Inferior parietal cortex (tissue), 1 donor: ENCODE results near the gene MAN1C1.
A peak's percentile ranks its signal among the peaks of the same experiment; 100 is the strongest.
"Not testable (repeated sequence)": the region's sequence is repeated elsewhere in the genome, so short reads cannot be mapped to it uniquely, and the experiment has no call there.

Experiments
- DNase-seq: peaks from one replicate; pipeline ENCODE4 v3.0.0-alpha.2; 2016; ENCODE audit errors: extremely low spot score

Gene MAN1C1

GRCh38 chr1:25583519-25584370 is 32.8 kb upstream of the MAN1C1 start:
- DNase-seq: no peak

DNA sequence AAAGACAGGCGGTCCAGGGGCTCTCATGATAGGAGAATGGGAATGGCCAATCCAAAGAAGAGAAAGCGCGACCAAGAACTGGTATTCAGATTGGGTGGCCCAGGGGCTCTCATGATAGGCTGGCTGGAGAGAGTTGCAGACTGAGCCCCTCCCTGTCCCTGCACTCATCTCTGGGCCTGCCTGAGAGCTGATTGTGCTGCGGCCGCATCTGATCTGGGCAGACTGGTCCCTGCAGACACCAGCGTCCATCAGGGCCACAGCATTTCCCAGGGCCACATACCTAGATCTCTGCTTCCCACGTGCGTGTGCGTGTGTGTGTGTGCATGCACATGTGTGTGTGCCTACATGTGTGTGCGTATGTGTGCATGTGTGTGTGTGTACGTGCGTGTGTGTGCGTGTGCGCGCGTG is 30.4 kb upstream of the MAN1C1 start:
- no peak for DNase-seq

GRCh38 chr1:25587290-25587689 is 29.3 kb upstream of the MAN1C1 start:
- DNase-seq: no peak

DNA sequence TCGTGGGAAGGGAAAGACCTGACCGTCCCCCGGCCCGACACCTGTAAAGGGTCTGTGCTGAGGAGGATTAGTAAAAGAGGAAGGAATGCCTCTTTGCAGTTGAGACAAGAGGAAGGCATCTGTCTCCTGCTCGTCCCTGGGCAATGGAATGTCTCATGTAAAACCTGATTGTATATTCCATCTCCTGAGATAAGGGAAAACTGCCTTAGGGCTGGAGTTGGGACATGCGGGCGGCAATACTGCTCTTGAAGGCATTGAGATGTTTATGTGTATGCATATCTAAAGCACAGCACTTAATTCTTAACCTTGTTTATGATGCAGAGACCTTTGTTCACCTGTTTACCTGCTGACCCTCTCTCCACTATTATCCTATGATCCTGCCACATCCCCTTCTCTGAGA is 28.4 kb upstream of the MAN1C1 start:
- not testable (repeated sequence) for DNase-seq

DNA sequence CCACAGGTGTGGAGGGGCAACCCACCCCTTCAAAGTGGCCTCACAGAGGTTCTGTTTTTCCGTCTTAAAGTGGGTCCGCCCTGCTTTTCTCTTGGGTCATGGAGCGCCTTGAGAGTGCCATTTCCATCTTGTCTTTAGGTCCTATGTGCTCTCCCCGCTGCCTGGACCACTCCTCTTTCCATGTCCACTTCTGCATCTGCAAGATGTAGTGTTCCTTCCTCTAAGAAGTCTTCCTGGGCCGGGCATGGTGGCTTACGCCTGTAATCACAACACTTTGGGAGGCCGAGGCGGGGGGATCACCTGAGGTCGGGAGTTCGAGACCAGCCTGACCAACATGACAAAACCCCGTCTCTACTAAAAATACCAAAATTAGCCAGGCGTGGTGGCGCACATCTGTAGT is 27.8 kb upstream of the MAN1C1 start:
- DNase-seq: not testable (repeated sequence)

- no peak for DNase-seq
These were observed 26.3 kb upstream of the MAN1C1 start for GRCh38 chr1:25590096-25590824.

DNA sequence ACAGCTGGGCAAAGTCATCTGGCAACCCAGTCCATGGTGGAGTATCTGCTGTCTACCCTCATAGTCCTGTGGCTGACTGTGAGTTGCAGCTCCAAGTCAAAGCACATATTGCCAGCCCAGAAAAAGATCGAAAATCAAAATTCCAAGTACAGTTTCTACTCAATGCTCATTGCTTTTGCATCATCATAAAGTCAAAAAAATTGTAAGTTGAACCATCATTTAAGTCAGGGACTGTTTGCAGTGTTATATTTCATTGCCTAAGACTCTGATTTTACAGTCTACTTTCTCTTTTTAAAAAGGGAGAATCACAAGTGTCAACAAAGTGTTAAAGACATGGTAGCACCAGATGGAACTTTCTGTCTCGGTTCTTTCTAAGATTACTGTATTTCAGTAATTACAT is 22.7 kb upstream of the MAN1C1 start:
- no peak for DNase-seq

DNA sequence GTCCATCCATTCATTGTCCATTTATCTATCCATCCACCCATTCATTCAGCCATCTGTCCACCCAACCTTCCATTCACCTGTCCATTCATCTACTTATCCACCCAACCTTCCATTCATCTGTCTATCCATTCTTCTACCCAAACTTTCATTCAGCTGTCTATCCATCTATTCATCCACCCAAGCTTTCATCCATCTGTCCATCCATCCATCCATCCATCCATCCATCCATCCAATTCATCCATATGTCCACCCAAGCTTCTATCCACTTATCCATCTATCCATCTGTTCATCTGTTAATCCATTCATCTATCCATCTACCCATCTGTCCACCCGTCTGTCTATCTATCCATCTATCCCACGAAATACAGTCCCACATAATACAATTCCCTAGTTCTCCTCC is 21.6 kb upstream of the MAN1C1 start:
- DNase-seq: no peak

GRCh38 chr1:25596641-25597040 is 19.9 kb upstream of the MAN1C1 start:
- DNase-seq: not testable (repeated sequence)

DNA sequence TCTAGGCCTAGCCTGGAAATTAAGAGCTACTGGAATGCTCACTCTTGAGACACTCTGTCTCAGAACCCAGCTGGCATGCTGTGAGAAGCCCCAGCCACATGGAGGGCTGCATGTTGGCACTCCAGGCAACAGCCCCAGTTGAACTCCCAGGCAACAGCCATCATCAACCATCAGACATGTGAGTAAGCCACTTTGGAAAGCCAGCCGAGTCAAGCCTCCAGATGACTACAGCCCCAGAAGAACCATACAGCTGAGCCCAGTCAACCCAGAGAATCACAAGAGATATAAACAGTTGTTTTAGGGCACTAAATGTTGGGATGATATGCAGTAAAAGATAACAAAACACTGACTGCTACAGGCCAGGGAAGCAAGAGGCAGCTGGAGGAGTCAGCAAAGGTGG is 17.7 kb upstream of the MAN1C1 start:
- no peak for DNase-seq

GRCh38 chr1:25599969-25600610 is 16.5 kb upstream of the MAN1C1 start:
- DNase-seq: no peak

DNA sequence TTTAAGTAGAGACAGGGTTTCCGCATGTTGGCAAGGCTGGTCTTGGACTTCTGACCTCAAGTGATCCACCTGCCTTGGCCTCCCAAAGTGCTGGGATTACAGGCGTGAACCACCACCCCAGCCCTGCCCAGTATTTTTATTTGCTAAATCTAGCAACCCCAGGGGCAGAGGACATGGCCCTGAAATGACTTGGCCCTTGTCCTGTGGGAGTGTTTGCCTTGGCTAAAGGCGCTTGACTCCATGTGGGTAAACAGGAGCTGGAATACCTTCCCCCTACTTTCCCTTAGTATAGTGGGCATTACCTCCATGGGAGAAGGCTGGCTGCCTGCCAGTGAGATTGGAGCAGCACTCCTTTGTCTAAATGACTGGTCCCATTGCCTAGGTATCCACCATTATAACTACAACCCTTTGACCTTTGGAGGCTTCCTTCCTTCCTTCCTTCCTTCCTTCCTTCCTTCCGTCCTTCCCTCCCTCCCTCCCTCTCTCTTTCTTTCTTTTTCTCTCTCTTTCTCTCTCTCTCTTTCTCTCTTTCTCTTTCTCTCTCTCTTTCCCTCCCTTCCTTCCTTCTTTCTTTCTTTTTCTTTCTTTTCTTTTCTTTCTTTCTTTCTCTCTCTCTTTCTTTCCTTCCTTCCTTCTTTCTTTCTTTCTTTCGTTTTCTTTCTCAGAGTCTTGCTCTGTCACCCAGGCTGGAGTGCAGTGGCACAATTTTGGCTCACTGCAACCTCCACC is 15.5 kb upstream of the MAN1C1 start:
- DNase-seq: not testable (repeated sequence)

- not testable (repeated sequence) for DNase-seq
These were observed 12.6 kb upstream of the MAN1C1 start for GRCh38 chr1:25603779-25604538.

- no peak for DNase-seq
These were observed 9.5 kb upstream of the MAN1C1 start for GRCh38 chr1:25607123-25607522.

DNA sequence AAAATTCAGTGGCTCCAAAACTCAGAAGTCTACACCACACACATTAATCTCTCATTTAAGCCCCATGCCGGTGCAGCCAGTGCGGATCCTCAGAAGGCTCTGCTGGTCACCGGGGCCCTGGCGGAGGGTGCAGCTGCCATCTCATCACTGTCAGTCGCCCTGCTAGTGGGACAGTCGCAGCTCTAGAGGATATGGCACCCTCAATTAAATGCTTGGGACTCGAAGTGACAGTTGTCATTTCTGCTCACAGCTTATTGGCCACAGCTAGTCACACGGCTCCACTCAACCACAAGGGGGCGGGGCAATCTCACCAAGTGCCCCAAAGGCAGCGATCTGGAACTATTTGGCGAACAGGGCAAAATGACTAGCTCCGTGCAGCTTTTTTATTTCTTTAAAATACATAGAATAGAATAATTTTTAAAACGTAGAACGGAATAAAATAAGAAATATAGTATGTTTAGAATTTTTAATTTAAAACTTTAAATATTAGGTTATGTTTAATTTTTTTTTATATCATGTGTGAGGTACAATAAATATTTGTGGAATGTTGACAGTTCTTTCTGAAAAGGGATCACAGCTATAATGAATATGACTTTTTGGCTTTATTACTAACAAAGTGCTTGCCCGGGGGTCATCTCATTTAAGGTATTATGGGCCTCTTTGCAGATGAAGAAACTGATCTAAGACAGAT is 8.0 kb upstream of the MAN1C1 start:
- peak; percentile 86 for DNase-seq

DNA sequence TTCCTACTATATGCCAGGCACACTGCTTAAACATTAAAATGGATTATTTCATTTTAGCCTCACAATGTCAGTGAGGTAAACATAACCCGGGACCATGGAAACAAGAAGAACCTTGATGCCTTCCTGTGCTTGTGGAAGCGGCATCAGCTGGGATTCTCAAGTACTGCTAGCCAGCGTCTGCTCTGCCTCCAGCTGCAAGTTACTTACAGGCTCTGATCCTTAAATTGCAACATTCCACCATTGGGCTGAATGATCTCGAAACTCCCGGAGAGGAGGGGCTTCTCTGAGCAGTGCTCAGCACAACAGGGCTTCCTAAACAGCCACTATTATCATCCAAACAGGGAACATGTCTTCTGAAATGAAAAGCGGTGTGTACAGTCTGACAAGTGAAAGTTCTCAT is 6.7 kb upstream of the MAN1C1 start:
- DNase-seq: no peak

- DNase-seq: no peak
These were observed 5.6 kb upstream of the MAN1C1 start for GRCh38 chr1:25610822-25611630.

- no peak for DNase-seq
These were observed 4.7 kb upstream of the MAN1C1 start for GRCh38 chr1:25611843-25612242.

GRCh38 chr1:25612421-25612820 is 4.2 kb upstream of the MAN1C1 start:
- no peak for DNase-seq

DNA sequence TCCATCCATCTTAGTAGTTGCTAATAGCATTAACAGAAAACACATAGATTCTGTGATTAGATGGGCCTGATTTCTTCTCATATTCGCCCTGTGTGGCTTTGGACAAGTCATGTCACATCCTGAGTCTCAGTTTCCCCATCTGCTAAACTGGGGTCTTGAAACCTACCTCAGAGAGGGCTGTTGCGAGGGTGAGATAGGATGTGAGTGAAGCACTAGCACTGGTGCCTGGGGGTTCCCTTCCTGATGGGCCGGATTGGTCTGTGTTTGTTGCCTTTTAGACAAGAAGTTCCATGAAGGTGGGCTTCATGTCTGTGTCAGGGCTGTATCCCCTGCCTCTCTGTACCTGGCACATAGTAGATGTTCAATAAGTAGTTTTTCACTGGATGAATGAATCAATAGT is 3.5 kb upstream of the MAN1C1 start:
- no peak for DNase-seq
